ENCODE measurements around the gene GPX6.

The GPX6 gene

GRCh38 chr6:28458568-28458967, 57.0 kb downstream of the GPX6 start:
- Histone ChIP-seq H3K9me2 (replicated peaks; ENCODE audit: insufficient read depth, low read length) (no peaks in the 10 kb centered on the region), H3K27ac (ENCODE audit: low read depth, low read length) (no peak overlapping the region), H3F3A (ENCODE audit: insufficient read depth) (no peaks in the 10 kb centered on the region), H3K4me2 (ENCODE audit: low read depth, low read length, poor library complexity, severe bottlenecking) (no peak overlapping the region), H3K36me3 (ENCODE audit: low read length) (no peaks in the 10 kb centered on the region), H3K9ac (ENCODE audit: low read length) (no peak overlapping the region), H3K4me3 (ENCODE audit: insufficient read depth, low read length, poor library complexity, severe bottlenecking) (no peak overlapping the region), H3K79me2 (ENCODE audit: insufficient read depth, low read length) (no peaks in the 10 kb centered on the region), H2AFZ (ENCODE audit: low read depth, low read length, severe bottlenecking) (no peak overlapping the region), H4K20me1 (ENCODE audit: low read depth, low read length) (no peaks in the 10 kb centered on the region), H3K27me3 (ENCODE audit: low read length) (no peaks in the 10 kb centered on the region), H3K9me3 (ENCODE audit: insufficient read depth, low read length) (no peaks in the 10 kb centered on the region)
- TF ChIP-seq CTCF (IDR thresholded peaks at IDR 0.05; ENCODE audit: insufficient read depth, low read length, poor library complexity, severe bottlenecking) (no peak), EZH2phosphoT487 (conservative IDR thresholded peaks at IDR 0.05; ENCODE audit: low read length) (no peak)
